Activated CD8-positive, alpha-beta memory T cell treated with anti-CD3 and anti-CD28 coated beads, Interleukin-2, amount 10 ng/mL, durations not matched to agents 7 days and 5 days (primary cell): ENCODE measurements around the gene CTNNA3. TPM values are rescaled to one million over a fixed set of nuclear protein-coding genes. Genes with fewer than 3 reads are reported as not detected.

ENCODE experiments used
- ATAC-seq: fragments of 150-1000 bp; cut with Tn5 transposase; one replicate; pipeline ENCODE4 v1.10.0; 2021; ENCODE audit warnings: moderate library complexity
- CTCF ChIA-PET: fragments of 350-600 bp; sonication (Branson Sonifier 250); formaldehyde crosslinking; loops from one replicate; lab custom pipeline; 2021; ENCODE audit warnings: antibody characterized with exemption; lab: Charles Lee
- DNase-seq: peaks from one replicate; pipeline ENCODE4 v3.0.0-alpha.2; 2020
- H3K27ac Mint-ChIP-seq: one replicate; pipeline ENCODE4 v1.8.0; 2021; ENCODE audit warnings: mild to moderate bottlenecking, mixed read lengths
- H3K27me3 Mint-ChIP-seq: one replicate; pipeline ENCODE4 v1.8.0; 2021; ENCODE audit warnings: mixed read lengths
- H3K36me3 Mint-ChIP-seq: one replicate; pipeline ENCODE4 v1.8.0; 2021; ENCODE audit warnings: mild to moderate bottlenecking, mixed read lengths
- H3K4me1 Mint-ChIP-seq: one replicate; pipeline ENCODE4 v1.8.0; 2021; ENCODE audit warnings: mixed read lengths
- H3K4me3 Mint-ChIP-seq: one replicate; pipeline ENCODE4 v1.8.0; 2021; ENCODE audit warnings: mild to moderate bottlenecking, moderate library complexity, mixed read lengths
- H3K9me3 Mint-ChIP-seq: one replicate; pipeline ENCODE4 v1.8.0; 2022; ENCODE audit warnings: low read depth, mixed read lengths
- total RNA-seq, 2 experiments: library from RNA; stranded (reverse); gene quantifications; one replicate each; pipeline ENCODE4 v1.2.3, GENCODE V29; 2021

The CTNNA3 gene
- total RNA-seq, 2 experiments from 2014 or later = 0.61 TPM; not detected in 1

GRCh38 chr10:66698069-66698468 lies 997.9 kb downstream of the CTNNA3 start:
- no peaks in the 10 kb centered on the region for H3K4me1 Mint-ChIP-seq
- DNase-seq = no peak
- no peak overlapping the region for H3K27ac Mint-ChIP-seq
- no peak for ATAC-seq
- no peak overlapping the region for H3K4me3 Mint-ChIP-seq
- H3K36me3 Mint-ChIP-seq = no peaks in the 10 kb centered on the region
- H3K9me3 Mint-ChIP-seq = no peaks in the 10 kb centered on the region
- CTCF ChIA-PET = no interaction called here
- H3K27me3 Mint-ChIP-seq = no peaks in the 10 kb centered on the region

GRCh38 chr10:66695046-66695445 lies 1000.9 kb downstream of the CTNNA3 start:
- Mint-ChIP-seq H3K36me3 (no peaks in the 10 kb centered on the region), H3K4me3 (no peak overlapping the region), H3K9me3 (no peaks in the 10 kb centered on the region), H3K4me1 (no peaks in the 10 kb centered on the region), H3K27ac (no peak overlapping the region), H3K27me3 (no peaks in the 10 kb centered on the region)
- CTCF ChIA-PET = no interaction called here
- ATAC-seq = no peak
- no peak for DNase-seq

- H3K36me3 Mint-ChIP-seq = no peaks in the 10 kb centered on the region
- H3K27ac Mint-ChIP-seq = no peak overlapping the region
- H3K9me3 Mint-ChIP-seq = peaks cover 4% of the 10 kb centered on the region
- no peaks in the 10 kb centered on the region for H3K4me1 Mint-ChIP-seq
- no peak for ATAC-seq
- H3K27me3 Mint-ChIP-seq = no peaks in the 10 kb centered on the region
- CTCF ChIA-PET = no interaction called here
- DNase-seq = no peak
- no peak overlapping the region for H3K4me3 Mint-ChIP-seq
Observed at GRCh38 chr10:66684581-66684980, 1011.4 kb downstream of the CTNNA3 start.

GRCh38 chr10:66680886-66681285 lies 1015.1 kb downstream of the CTNNA3 start:
- Mint-ChIP-seq H3K9me3 (peaks cover 8% of the 10 kb centered on the region), H3K27ac (no peak overlapping the region), H3K27me3 (no peaks in the 10 kb centered on the region), H3K4me3 (no peak overlapping the region), H3K4me1 (no peaks in the 10 kb centered on the region), H3K36me3 (no peaks in the 10 kb centered on the region)
- DNase-seq (no peak), ATAC-seq (no peak)
- CTCF ChIA-PET = no interaction called here

- Mint-ChIP-seq H3K27ac (no peak overlapping the region), H3K27me3 (no peaks in the 10 kb centered on the region), H3K36me3 (no peaks in the 10 kb centered on the region), H3K4me1 (no peaks in the 10 kb centered on the region), H3K9me3 (peaks cover 5% of the 10 kb centered on the region), H3K4me3 (no peak overlapping the region)
- ATAC-seq (no peak), DNase-seq (no peak)
- CTCF ChIA-PET = no interaction called here
Observed at GRCh38 chr10:66678521-66678920, 1017.5 kb downstream of the CTNNA3 start.

GRCh38 chr10:66673071-66673470 lies 1022.9 kb downstream of the CTNNA3 start:
- ATAC-seq (no peak), DNase-seq (no peak)
- Mint-ChIP-seq H3K4me1 (no peaks in the 10 kb centered on the region), H3K9me3 (no peaks in the 10 kb centered on the region), H3K36me3 (no peaks in the 10 kb centered on the region), H3K27ac (no peak overlapping the region), H3K4me3 (no peak overlapping the region), H3K27me3 (no peaks in the 10 kb centered on the region)
- CTCF ChIA-PET = no interaction called here

- Mint-ChIP-seq H3K36me3 (no peaks in the 10 kb centered on the region), H3K4me1 (no peaks in the 10 kb centered on the region), H3K4me3 (no peak overlapping the region), H3K27ac (no peak overlapping the region), H3K9me3 (no peaks in the 10 kb centered on the region), H3K27me3 (no peaks in the 10 kb centered on the region)
- CTCF ChIA-PET = no interaction called here
- ATAC-seq (no peak), DNase-seq (no peak)
Observed at GRCh38 chr10:66671562-66671961, 1024.4 kb downstream of the CTNNA3 start.

GRCh38 chr10:66671064-66671463 lies 1024.9 kb downstream of the CTNNA3 start:
- Mint-ChIP-seq H3K36me3 (no peaks in the 10 kb centered on the region), H3K27me3 (no peaks in the 10 kb centered on the region), H3K27ac (no peak overlapping the region), H3K4me1 (no peaks in the 10 kb centered on the region), H3K9me3 (no peaks in the 10 kb centered on the region), H3K4me3 (no peak overlapping the region)
- CTCF ChIA-PET = no interaction called here
- ATAC-seq (no peak), DNase-seq (no peak)

- ATAC-seq = no peak
- CTCF ChIA-PET = no interaction called here
- no peak for DNase-seq
- no peaks in the 10 kb centered on the region for H3K9me3 Mint-ChIP-seq
- no peaks in the 10 kb centered on the region for H3K36me3 Mint-ChIP-seq
- H3K4me3 Mint-ChIP-seq = no peak overlapping the region
- no peaks in the 10 kb centered on the region for H3K27me3 Mint-ChIP-seq
- H3K27ac Mint-ChIP-seq = no peak overlapping the region
- no peaks in the 10 kb centered on the region for H3K4me1 Mint-ChIP-seq
Observed at GRCh38 chr10:66656499-66656898, 1039.5 kb downstream of the CTNNA3 start.

- no peaks in the 10 kb centered on the region for H3K36me3 Mint-ChIP-seq
- DNase-seq (no peak), ATAC-seq (no peak)
- H3K9me3 Mint-ChIP-seq = peaks cover 2% of the 10 kb centered on the region
- H3K4me3 Mint-ChIP-seq = no peak overlapping the region
- no peaks in the 10 kb centered on the region for H3K27me3 Mint-ChIP-seq
- H3K27ac Mint-ChIP-seq = no peak overlapping the region
- CTCF ChIA-PET = no interaction called here
- no peaks in the 10 kb centered on the region for H3K4me1 Mint-ChIP-seq
Observed at GRCh38 chr10:66654861-66655260, 1041.1 kb downstream of the CTNNA3 start.

GRCh38 chr10:66651308-66652082 lies 1044.5 kb downstream of the CTNNA3 start:
- no peaks in the 10 kb centered on the region for H3K36me3 Mint-ChIP-seq
- peaks cover 13% of the 10 kb centered on the region for H3K9me3 Mint-ChIP-seq
- H3K4me3 Mint-ChIP-seq = no peak overlapping the region
- ATAC-seq (no peak), DNase-seq (no peak)
- CTCF ChIA-PET = no interaction called here
- H3K27ac Mint-ChIP-seq = no peak overlapping the region
- no peaks in the 10 kb centered on the region for H3K4me1 Mint-ChIP-seq
- H3K27me3 Mint-ChIP-seq = no peaks in the 10 kb centered on the region

GRCh38 chr10:66649626-66650025 lies 1046.4 kb downstream of the CTNNA3 start:
- no peak overlapping the region for H3K27ac Mint-ChIP-seq
- no peaks in the 10 kb centered on the region for H3K4me1 Mint-ChIP-seq
- no peak overlapping the region for H3K4me3 Mint-ChIP-seq
- H3K36me3 Mint-ChIP-seq = no peaks in the 10 kb centered on the region
- DNase-seq (no peak), ATAC-seq (no peak)
- H3K27me3 Mint-ChIP-seq = no peaks in the 10 kb centered on the region
- H3K9me3 Mint-ChIP-seq = peaks cover 13% of the 10 kb centered on the region
- CTCF ChIA-PET = no interaction called here

GRCh38 chr10:66642217-66642616 lies 1053.8 kb downstream of the CTNNA3 start:
- H3K36me3 Mint-ChIP-seq = no peaks in the 10 kb centered on the region
- H3K27ac Mint-ChIP-seq = no peak overlapping the region
- DNase-seq = no peak
- peaks cover 8% of the 10 kb centered on the region for H3K9me3 Mint-ChIP-seq
- no peak overlapping the region for H3K4me3 Mint-ChIP-seq
- CTCF ChIA-PET = no interaction called here
- no peak for ATAC-seq
- no peaks in the 10 kb centered on the region for H3K4me1 Mint-ChIP-seq
- H3K27me3 Mint-ChIP-seq = no peaks in the 10 kb centered on the region

- CTCF ChIA-PET = no interaction called here
- Mint-ChIP-seq H3K27me3 (no peaks in the 10 kb centered on the region), H3K36me3 (no peaks in the 10 kb centered on the region), H3K9me3 (peaks cover 4% of the 10 kb centered on the region), H3K4me1 (no peaks in the 10 kb centered on the region), H3K4me3 (no peak overlapping the region), H3K27ac (no peak overlapping the region)
- DNase-seq (no peak), ATAC-seq (no peak)
Observed at GRCh38 chr10:66639371-66639770, 1056.6 kb downstream of the CTNNA3 start.
